IPS-18c (cell line): ENCODE measurements around the gene SMIM31.

ENCODE experiments used
- H3K4me3 ChIP-seq: 2 replicates; pipeline ENCODE4 v1.7.0; 2013; ENCODE audit warnings: low read depth, mild to moderate bottlenecking, low read length, moderate library complexity; ENCODE audit not compliant: insufficient read depth
- H3K9me3 ChIP-seq: one replicate; pipeline ENCODE4 v1.6.1; 2013; ENCODE audit warnings: mild to moderate bottlenecking, low read length, moderate library complexity; ENCODE audit not compliant: control insufficient read depth, insufficient read depth

The SMIM31 gene

DNA sequence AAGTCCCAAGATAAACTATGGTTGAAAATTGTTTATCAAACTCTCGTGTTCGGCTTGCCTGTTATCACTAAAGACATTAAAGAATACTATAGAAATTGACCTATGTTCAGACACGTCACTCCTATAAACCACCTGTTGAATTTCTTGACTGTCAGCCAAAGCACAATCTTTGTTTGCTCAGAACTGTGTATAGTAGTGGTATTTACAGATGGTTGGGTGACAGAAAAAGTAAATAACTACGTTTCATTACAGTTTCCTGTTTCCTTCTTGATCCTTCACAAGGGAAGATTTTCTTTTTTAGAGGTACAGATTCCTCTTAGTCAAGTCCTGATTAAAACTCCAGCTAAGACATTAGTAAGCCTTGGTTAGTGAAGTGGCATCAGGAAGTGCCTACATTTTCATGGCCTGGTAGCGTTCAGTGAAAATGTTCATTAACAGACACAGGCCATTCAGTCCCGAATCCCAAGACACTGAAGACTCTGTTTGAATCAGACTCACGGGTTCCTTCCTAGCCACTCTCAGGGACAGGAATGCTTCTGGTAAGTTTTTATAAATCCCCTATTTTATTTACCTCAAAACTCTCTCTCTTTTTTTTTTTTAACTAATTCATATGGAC, at the start of gene SMIM31:
SMIM31 (plus strand) TSS at position 259 of the 616 bp plus-strand sequence. CDS start 16,313 bp downstream, outside the sequence.
- Histone ChIP-seq H3K9me3 (no peaks in the 10 kb centered on the region), H3K4me3 (no peak within 1 kb of the TSS)

DNA sequence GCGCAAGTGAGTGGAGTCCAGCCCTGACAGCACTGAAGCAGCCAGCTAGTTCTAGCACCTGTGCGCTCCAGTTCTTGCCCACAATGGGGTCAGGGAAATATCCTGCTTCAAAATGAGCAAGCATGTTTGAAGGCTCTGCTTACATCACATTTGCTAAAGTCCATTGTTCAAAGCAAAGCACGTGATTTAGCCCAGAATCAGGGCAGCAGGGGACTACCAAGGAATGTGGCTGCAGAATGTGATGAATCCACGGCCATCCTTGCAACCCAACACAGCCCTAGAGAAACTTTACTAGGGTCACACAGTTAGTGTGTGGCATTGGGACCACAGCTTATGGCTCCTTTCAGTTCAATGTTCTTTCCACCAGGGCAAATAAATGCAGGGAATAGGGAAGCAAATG, 47.3 kb upstream of the SMIM31 start:
- H3K9me3 ChIP-seq = no peaks in the 10 kb centered on the region
- no peak overlapping the region for H3K4me3 ChIP-seq

DNA sequence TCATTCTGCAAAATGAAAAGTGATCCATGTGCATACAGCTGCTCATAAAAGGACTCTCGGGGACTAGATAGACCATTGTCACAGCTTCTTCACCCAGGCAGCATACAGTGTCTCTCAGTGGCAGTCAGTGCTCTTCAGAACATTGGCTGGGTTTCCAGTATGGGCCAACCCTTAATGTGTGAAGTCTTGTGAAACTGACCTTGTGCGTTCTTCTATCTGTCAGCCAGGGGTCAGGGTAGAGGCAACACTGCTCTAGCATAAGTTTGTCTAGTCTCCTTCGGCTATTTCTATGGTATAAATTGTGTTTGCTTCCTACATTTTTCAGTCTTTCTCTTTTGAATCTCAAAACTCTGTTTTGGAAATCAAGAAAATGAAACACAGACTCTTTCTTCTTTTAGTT, 37.0 kb upstream of the SMIM31 start:
- no peaks in the 10 kb centered on the region for H3K9me3 ChIP-seq
- no peak overlapping the region for H3K4me3 ChIP-seq

DNA sequence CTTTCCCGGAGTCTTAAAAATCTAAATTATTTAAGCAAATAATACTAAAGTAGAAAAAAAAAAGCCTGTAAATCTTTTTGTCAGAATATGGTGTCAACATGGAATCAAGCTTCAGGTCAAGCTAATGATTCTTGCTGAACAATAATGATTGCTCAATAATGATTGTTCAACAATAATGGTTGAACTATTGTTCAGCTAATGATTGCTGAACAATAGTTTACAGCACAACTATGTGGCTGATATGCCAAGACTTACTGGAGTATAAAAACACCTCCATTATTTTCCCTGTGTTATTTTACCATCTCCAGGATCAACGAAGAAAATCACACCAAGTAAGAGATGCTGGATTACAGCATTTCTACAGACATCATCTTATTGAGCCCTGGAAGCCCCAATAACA, 35.1 kb upstream of the SMIM31 start:
- no peaks in the 10 kb centered on the region for H3K9me3 ChIP-seq
- H3K4me3 ChIP-seq = no peak overlapping the region

DNA sequence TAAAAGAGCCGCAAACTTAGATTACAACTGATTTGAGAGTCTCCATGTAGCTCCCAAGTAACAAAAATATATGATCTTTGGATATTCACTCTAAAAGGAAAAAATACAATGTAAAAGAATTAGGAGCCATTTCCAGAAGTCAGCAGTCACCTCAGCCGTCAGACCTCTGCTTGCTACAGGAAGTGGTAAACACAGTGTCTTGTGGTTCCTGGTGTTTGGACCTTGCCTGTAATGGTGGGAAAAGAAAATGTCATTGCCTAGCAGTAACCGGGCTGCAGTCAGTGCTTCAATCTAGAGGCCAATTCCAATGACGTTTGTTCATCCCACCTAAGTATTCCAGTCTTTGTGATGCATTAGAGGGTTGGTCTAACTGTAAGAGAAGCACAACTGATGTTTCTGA, 28.9 kb upstream of the SMIM31 start:
- Histone ChIP-seq H3K9me3 (no peaks in the 10 kb centered on the region), H3K4me3 (no peak overlapping the region)

DNA sequence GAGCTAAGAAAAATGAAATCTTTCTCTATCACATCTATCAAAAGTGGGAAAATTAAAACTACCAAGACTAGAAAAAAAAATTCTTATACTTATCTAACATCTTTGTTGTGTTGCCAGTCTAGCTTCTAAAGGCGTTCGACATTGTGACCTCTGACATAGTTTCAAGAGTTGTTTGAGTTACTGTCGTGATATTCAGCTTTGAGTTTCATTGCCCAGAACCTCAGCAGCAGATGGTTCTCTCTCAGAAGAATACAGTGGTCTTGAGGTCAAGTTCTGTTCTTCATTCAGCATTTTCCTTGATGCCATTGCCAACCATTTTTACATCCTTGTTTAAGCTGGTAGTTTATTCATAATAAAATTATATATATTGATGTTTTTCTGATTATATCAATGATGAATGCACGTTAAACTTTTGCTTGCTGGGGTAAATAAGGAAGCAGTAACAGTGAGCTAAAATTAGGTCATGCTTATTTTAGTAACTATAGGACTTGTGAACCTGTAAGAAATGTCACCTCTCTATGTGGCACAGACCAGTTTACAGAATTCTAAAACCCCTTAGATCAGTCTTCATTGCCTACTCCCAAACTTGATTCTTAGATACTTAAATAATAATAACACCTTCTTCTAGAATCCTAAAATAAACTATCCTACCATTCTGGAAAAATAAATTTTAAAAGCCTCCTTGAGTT, 23.1 kb upstream of the SMIM31 start:
- Histone ChIP-seq H3K9me3 (no peaks in the 10 kb centered on the region), H3K4me3 (no peak overlapping the region)

DNA sequence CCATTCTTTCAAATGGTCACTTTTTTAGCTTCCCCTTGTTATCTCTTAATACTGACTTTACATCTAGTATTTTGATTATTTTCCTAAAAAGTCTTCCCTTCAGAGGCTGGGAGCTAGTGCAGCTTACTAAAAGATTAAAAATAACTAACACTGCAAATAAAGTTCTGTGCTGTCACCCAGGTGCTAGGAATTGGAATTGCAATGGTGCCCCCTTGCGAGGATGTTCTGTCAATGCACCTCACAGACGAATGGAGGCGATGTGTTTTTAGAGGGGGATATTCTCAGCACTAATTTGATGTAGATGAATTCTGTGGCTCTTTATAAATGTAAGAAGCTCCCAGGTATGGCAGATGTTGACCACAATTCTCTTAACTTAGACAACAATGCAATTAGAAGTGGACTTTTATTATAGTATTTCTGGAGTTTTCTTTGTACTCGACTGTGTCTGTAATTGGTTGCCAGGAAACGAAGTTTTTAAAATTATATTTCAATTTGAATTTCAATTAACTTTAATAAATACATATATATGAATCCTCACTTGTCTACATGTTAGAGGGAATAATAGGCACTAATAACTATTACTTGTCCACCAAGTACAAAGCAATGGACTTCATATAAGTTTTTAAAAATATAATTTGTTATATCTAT, 22.0 kb upstream of the SMIM31 start:
- no peak overlapping the region for H3K4me3 ChIP-seq
- H3K9me3 ChIP-seq = no peaks in the 10 kb centered on the region

DNA sequence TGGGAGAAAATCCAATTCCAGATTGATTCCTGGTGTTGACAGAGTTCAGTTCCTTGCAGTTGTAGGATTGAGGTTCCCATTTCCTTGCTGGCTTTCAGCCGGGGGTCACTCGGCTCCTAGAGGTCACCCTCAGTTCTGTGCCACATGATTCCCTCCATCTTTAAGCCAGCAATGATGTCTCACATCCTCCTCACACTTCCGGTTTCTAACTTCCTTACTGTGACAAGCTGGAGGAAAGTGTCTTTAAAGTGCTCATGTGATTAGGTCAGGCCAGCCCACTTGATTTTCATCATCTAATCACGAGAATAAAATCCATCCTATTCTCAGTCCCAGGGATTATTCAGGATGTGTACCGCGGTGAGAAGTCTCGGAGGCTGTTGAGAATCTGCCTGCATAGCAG, 19.4 kb upstream of the SMIM31 start:
- H3K4me3 ChIP-seq = no peak overlapping the region
- H3K9me3 ChIP-seq = no peaks in the 10 kb centered on the region

DNA sequence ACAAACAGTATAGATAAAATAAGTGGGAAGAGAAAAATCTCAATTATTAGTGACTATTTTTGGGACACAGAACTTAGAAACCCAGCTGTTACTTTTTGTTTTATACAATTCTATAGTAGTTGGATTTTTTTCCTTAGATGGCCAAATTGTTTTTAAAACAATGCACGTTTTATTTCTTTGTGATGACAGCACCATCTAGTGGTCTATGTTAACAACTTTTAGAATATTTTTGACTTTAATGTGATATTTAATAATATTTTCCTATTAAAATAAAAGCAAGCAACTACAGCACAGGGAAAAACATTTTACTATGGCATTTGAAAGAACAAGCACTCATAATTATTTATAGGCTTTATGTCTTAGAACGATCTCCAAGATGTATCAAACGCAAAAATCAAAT, 5.6 kb upstream of the SMIM31 start:
- no peaks in the 10 kb centered on the region for H3K9me3 ChIP-seq
- no peak overlapping the region for H3K4me3 ChIP-seq

DNA sequence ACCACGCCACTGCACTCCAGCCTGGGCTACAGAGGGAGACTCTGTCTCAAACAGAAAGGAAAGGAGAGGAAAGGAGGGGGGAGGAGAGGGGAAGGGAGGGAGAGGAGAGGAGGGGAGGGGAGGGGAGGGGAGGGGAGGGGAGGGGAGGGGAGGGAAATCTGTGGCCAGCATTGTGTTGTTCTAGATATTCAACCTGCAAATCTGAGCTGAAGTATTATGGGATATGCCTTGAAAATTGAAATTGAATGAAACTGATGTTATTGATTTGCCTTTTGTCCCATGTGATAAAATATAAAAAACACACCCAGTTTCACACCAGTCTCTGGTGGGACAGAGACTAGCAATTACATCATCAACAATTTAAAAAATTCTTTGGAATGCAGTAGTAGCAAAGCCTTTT, 1.5 kb downstream of the SMIM31 start:
- no peak overlapping the region for H3K4me3 ChIP-seq
- no peaks in the 10 kb centered on the region for H3K9me3 ChIP-seq

DNA sequence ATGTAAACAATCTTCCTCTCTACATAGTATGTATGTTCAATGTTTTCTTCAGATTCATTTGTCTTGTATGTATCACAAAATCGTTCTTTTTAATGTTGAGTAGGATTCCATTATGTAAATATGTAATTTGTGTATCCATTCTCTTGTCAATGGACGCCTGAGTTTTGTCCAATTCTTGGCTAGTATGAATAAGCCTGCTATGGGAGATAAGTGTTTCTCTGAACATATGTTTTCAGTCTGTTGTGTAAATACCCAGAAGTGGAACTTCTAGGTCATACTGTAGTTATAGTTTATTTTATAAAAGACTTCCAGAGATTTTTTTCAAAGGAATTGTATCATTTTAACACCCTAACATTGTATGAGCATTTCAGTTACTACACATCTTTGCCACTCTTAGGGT, 2.8 kb downstream of the SMIM31 start:
- no peak overlapping the region for H3K4me3 ChIP-seq

DNA sequence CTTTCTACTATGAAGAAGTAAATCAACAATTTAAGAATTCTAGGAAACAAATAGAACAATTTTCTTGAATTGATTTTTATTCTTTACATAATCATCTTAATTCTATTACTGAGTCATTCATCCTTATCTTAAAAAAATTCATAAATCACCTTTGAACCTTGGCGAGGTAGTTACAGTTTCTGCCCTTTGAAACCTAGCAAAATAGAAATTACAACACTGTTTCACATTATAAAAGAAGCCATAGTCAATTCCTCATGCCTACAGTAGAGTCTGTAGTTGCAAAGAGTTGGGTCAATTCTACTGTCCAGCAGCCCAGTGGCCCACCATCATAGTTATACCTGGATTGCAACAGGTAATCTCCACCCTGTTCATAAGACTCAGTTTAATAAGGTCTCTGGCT, 7.3 kb downstream of the SMIM31 start:
- no peak overlapping the region for H3K4me3 ChIP-seq
- H3K9me3 ChIP-seq = no peaks in the 10 kb centered on the region

More for the DNA sequence above, 2.8 kb downstream of the SMIM31 start:
- H3K9me3 ChIP-seq = no peaks in the 10 kb centered on the region

DNA sequence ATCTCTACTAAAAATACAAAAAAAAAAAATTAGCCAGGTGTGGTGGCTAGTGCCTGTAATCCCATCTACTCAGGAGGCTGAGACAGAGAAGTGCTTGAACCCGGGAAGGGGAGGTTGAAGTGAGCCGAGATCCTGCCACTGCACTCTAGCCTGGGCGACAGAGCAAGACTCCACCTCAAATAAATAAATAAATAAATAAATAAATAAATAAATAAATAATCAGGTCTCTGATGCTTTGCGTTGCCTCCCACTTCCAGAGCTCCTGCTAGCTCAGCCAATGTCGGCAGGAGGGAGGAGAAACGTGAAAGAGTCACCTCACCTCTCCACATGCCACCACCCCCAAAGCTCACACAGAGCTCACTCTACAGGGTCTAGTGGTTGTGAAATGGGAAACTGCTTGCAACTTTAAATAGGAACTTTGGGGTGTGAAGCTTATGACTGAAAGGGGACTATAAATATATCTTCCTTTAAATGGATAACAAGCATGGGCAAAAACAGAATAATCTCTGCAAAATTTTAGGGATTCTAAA, 7.9 kb downstream of the SMIM31 start:
- Histone ChIP-seq H3K4me3 (no peak overlapping the region), H3K9me3 (no peaks in the 10 kb centered on the region)

DNA sequence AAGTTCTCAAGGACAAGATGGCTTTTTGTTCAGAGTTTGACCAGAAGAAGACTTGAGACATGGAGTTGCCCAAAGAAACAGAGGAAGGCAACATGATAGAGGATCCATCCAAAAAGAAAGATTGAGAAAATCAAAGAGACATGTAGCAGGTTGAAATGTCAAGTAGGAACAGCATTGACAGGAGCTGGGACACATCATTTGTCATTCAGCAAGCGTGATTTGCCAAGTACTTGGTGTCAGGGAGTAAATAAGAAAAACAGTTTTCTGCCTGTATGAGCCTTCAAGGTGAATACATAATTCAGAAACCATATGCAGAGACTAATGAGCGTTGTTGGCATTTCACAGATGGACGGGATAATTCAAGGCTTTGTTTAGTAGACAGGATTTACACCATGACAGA, 11.2 kb downstream of the SMIM31 start:
- Histone ChIP-seq H3K4me3 (no peak overlapping the region), H3K9me3 (no peaks in the 10 kb centered on the region)

DNA sequence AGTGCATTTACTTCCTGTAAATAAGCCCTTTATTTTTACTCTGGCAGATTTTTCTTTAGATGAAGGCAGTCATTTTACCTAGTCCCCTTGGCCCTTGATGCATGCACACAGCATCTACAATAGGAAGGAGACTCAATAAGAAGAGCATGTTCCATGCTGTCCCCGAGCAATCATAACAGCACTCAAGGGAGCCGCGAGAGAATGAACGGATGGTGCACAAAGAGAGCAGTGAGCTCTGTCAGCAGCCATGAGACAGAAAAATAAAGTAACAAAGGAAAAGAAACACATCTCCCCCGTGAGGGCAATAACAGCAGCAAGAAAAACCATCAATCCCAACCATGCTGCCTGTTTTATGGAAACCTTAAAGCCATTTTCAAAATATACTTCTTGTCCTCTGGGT, 11.9 kb downstream of the SMIM31 start:
- no peaks in the 10 kb centered on the region for H3K9me3 ChIP-seq

DNA sequence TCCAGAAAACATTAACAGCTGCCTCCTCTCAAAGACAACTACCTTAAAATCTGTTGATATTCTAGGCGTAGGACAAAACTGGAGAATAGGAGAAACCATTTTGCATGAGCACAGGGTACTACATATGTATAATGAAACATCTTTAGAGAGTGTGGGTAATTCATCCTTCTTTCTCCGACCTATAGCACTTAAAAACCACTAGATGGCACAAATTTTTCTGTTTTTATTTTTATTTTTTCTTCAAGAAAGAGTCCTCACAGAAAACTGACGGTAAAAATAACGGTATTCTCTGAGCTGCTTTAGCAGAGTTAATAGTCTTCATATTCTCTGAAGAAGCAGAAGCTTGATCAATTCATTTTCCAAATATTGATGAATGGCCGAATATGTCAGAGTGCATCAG, 14.6 kb downstream of the SMIM31 start:
- Histone ChIP-seq H3K9me3 (no peaks in the 10 kb centered on the region), H3K4me3 (no peak overlapping the region)

More for the DNA sequence above, 11.9 kb downstream of the SMIM31 start:
- no peak overlapping the region for H3K4me3 ChIP-seq

DNA sequence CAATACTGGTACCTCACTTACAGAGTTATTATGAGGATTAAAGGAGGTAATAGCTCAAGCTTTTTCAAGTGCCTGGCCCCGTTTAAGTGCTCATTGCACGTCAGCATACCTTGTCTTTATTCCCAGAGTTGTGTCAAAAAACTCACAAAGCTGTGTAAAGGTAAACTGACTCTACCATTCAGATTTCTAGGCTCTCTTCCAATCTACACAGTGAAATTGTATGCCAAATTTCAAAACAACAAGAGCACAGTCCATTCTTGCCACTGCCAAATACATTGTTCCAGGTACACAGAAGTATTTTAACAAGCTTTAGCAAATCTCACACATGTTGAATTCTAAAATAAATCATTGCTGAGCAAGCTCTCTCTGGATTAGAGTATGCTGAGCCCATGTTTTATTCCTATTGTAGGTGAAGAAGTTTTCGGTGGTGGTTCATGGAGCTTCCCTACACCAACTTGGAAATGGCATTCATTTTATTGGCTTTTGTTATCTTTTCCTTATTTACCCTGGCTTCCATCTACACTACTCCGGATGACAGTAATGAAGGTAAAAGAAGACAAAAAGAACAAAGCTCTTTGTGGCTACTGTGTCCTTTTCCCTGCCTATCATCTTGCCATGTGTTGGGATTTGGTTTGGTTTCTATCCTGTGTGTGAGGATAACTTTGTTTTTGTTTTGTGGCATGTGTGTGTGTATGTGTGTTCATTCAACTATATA, 16.2 kb downstream of the SMIM31 start:
- Histone ChIP-seq H3K9me3 (no peaks in the 10 kb centered on the region), H3K4me3 (no peak overlapping the region)

DNA sequence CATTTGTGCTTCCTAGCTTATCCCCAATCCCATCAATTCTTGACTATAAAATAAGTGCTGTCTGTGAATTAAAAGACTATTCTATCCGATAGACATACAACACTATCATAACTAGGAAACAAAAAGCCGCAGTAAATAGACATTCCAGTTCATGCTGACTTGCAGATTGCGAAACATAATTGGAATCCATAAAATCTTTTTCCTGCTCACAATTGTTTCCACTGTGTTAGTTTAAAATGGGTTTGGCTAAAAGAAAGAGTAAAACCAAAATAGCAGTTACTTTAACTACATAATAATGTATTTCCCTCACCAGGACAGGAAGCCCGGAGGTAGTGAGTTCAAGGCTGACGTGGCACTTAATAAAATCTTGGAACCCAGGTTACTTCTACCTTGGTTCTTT, 17.2 kb downstream of the SMIM31 start:
- H3K9me3 ChIP-seq = no peaks in the 10 kb centered on the region

More for the DNA sequence above, 17.2 kb downstream of the SMIM31 start:
- no peak overlapping the region for H3K4me3 ChIP-seq
